Dermis lymphatic vessel endothelial cell (primary cell): ENCODE measurements around the gene OXER1. TPM values are rescaled to one million over a fixed set of nuclear protein-coding genes. Genes with fewer than 3 reads are reported as not detected.

ENCODE experiments used
- total RNA-seq: library from RNA; depleted of rRNA; stranded (reverse); fragments of >200 nt; gene quantifications from 2 replicates; pipeline ENCODE4 v1.2.1, GENCODE V29; 2014

The OXER1 gene, protein sequence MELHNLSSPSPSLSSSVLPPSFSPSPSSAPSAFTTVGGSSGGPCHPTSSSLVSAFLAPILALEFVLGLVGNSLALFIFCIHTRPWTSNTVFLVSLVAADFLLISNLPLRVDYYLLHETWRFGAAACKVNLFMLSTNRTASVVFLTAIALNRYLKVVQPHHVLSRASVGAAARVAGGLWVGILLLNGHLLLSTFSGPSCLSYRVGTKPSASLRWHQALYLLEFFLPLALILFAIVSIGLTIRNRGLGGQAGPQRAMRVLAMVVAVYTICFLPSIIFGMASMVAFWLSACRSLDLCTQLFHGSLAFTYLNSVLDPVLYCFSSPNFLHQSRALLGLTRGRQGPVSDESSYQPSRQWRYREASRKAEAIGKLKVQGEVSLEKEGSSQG
- not detected in 2 replicates for total RNA-seq

DNA sequence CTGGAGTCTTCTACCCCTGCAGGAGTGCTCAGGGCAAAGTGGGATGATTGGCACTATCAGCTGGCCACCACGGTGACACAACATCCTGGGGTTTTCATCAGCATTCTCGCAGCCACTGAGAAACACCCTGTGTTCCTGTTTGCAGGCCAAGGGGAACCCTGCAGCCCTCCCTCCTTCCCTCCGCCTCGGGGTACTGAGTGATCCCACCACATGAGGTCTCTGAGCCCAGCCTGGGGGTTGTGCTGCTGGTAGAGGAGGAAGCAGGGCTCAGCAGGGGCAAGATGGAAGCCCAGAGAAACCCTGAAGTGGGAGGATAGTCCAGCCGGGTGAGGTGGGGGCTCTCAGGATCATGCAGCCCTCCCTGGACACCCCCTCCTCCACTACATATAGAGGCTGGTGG lies at the start of gene OXER1:
OXER1 (minus strand) TSS at position 40 of the 400 bp plus-strand sequence. CDS start 73 bp downstream, outside the sequence.

DNA sequence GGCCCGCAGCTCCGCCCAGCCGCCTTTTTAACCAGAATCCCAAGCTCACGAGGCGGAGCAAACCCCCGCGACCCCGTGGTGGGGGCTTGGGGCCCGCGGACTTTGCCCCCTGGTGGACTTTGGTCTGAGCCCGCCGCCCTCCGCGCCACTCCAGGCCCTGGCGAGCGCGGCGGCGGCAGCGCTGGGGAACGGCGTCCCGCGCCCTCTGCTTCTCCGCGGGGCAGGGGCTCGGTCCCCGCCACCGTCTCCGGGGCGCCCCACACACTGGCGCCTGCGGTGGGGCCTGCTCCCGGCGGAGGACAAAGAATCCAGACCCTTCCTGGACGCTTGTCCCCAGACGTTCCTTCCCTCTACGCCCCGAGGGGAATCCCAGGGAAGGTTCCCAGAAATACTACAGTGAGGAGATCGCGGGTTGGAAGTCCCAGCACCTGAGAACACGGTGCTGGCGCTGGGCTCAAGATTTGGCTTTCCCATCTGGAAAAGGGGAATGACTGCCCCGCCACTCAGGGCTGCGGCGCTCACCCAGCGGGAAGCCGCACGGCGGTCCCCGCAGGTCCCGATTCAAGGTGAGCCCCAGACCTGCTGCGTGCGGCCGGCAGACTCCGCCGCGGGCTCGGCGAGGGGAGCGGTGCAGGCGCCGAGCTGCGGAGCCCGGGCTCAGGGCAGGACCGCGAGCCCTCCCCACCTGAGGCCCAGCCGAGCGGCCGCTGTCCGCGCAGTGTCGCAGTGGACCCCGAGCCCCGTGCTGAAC lies 28.8 kb upstream of the OXER1 start, which contains the start of gene HAAO:
HAAO (minus strand) TSS at position 1 of the 751 bp plus-strand sequence. CDS start 47 bp downstream, outside the sequence.

Other genes starting within 250 kb of the OXER1 start
- gene MTA3, start 195.5 kb downstream of the OXER1 start, total RNA-seq = 16.3 and 25.8 TPM in 2 replicates
- gene HAAO, start 28.4 kb upstream of the OXER1 start, total RNA-seq = not detected in 2 replicates